Activated T-helper 1 cell treated with Interleukin-2 at 50 U/mL for 16 hours (primary cell): ENCODE measurements around the gene GSTM1.
"Not testable (repeated sequence)": the region's sequence is repeated elsewhere in the genome, so short reads cannot be mapped to it uniquely, and the experiment has no call there.

Experiments
- DNase-seq: peaks from one replicate; pipeline ENCODE4 v3.0.0-alpha.2; 2020; ENCODE audit warnings: low read depth

GSTM1 gene

GRCh38 chr1:109702940-109703339 is 15.3 kb downstream of the GSTM1 start:
- DNase-seq = not testable (repeated sequence)

- no peak for DNase-seq
Measured at GRCh38 chr1:109704173-109704572, 16.6 kb downstream of the GSTM1 start.

- DNase-seq = no peak
Measured at GRCh38 chr1:109705411-109705810, 17.8 kb downstream of the GSTM1 start.

GRCh38 chr1:109708949-109709348 is 21.3 kb downstream of the GSTM1 start:
- not testable (repeated sequence) for DNase-seq

- not testable (repeated sequence) for DNase-seq
Measured at GRCh38 chr1:109709822-109710221, 22.2 kb downstream of the GSTM1 start.

- not testable (repeated sequence) for DNase-seq
Measured at GRCh38 chr1:109711593-109712320, 24.1 kb downstream of the GSTM1 start, which contains the start of gene GSTM5. GSTM5 (plus strand) TSS chr1:109712251; CDS start chr1:109712313, 62 bp downstream.

- DNase-seq = no peak
Measured at GRCh38 chr1:109712321-109712864, 24.8 kb downstream of the GSTM1 start.

- DNase-seq = no peak
Measured at GRCh38 chr1:109713636-109714035, 26.0 kb downstream of the GSTM1 start.

- no peak for DNase-seq
Measured at GRCh38 chr1:109714661-109715372, 27.2 kb downstream of the GSTM1 start.

GRCh38 chr1:109716121-109716520 is 28.5 kb downstream of the GSTM1 start:
- DNase-seq = no peak

- DNase-seq = no peak
Measured at GRCh38 chr1:109716570-109717090, 29.0 kb downstream of the GSTM1 start.

GRCh38 chr1:109717729-109718128 is 30.1 kb downstream of the GSTM1 start:
- DNase-seq = no peak

GRCh38 chr1:109718495-109718894 is 30.9 kb downstream of the GSTM1 start:
- DNase-seq = no peak

- DNase-seq = no peak
Measured at GRCh38 chr1:109719337-109719837, 31.8 kb downstream of the GSTM1 start.

- DNase-seq = no peak
Measured at GRCh38 chr1:109721042-109721441, 33.4 kb downstream of the GSTM1 start.

GRCh38 chr1:109721971-109722370 is 34.4 kb downstream of the GSTM1 start:
- DNase-seq = no peak

- no peak for DNase-seq
Measured at GRCh38 chr1:109722908-109723691, 35.5 kb downstream of the GSTM1 start.

GRCh38 chr1:109724933-109725332 is 37.3 kb downstream of the GSTM1 start:
- DNase-seq = no peak

- DNase-seq = no peak
Measured at GRCh38 chr1:109725510-109725909, 37.9 kb downstream of the GSTM1 start.

GRCh38 chr1:109726007-109726406 is 38.4 kb downstream of the GSTM1 start:
- no peak for DNase-seq

GRCh38 chr1:109726728-109727373 is 39.2 kb downstream of the GSTM1 start:
- DNase-seq = no peak
